SW480 (cell line): ENCODE results near the gene TMEM63A.
A peak's percentile ranks its signal among the peaks of the same experiment; 100 is the strongest.
"Not testable (repeated sequence)": the region's sequence is repeated elsewhere in the genome, so short reads cannot be mapped to it uniquely, and the experiment has no call there.

Experiments
- DNase-seq: peaks from one replicate; pipeline ENCODE4 v3.0.0-alpha.2; 2016; ENCODE audit warnings: low spot score

Gene TMEM63A

GRCh38 chr1:225819346-225820192 is 62.6 kb downstream of the TMEM63A start:
- DNase-seq, result no peak

GRCh38 chr1:225818229-225818628 is 64.0 kb downstream of the TMEM63A start:
- DNase-seq, result no peak

- peak; percentile 88 for DNase-seq
Measured at GRCh38 chr1:225817611-225818061, 64.5 kb downstream of the TMEM63A start.

GRCh38 chr1:225816643-225817538 is 65.3 kb downstream of the TMEM63A start:
- no peak for DNase-seq

- DNase-seq, result no peak
Measured at GRCh38 chr1:225815526-225816178, 66.5 kb downstream of the TMEM63A start.

- DNase-seq, result not testable (repeated sequence)
Measured at GRCh38 chr1:225815090-225815489, 67.1 kb downstream of the TMEM63A start.

GRCh38 chr1:225814381-225814780 is 67.8 kb downstream of the TMEM63A start:
- no peak for DNase-seq

- DNase-seq, result peak; percentile 33
Measured at GRCh38 chr1:225813214-225813964, 68.8 kb downstream of the TMEM63A start.

GRCh38 chr1:225812488-225813213 is 69.5 kb downstream of the TMEM63A start:
- no peak for DNase-seq

GRCh38 chr1:225811622-225812487 is 70.3 kb downstream of the TMEM63A start:
- DNase-seq, result no peak

- DNase-seq, result peak; percentile 60
Measured at GRCh38 chr1:225810579-225811538, 71.3 kb downstream of the TMEM63A start.

- peak; percentile 84 for DNase-seq
Measured at GRCh38 chr1:225809842-225810578, 72.2 kb downstream of the TMEM63A start, which contains the start of gene EPHX1. TSS of gene EPHX1 (plus strand) at chr1:225810124. CDS start at chr1:225828730, 18,606 bp downstream.

GRCh38 chr1:225808136-225808535 is 74.0 kb downstream of the TMEM63A start:
- no peak for DNase-seq

GRCh38 chr1:225806736-225807135 is 75.4 kb downstream of the TMEM63A start:
- DNase-seq, result not testable (repeated sequence)

- no peak for DNase-seq
Measured at GRCh38 chr1:225806249-225806648, 75.9 kb downstream of the TMEM63A start.

- not testable (repeated sequence) for DNase-seq
Measured at GRCh38 chr1:225801146-225801545, 81.0 kb downstream of the TMEM63A start.

- DNase-seq, result not testable (repeated sequence)
Measured at GRCh38 chr1:225796097-225796496, 86.1 kb downstream of the TMEM63A start.
